Measurements from ENCODE around the gene PRSS8.
"Not testable (repeated sequence)": the region's sequence is repeated elsewhere in the genome, so short reads cannot be mapped to it uniquely, and the experiment has no call there.

DNA sequence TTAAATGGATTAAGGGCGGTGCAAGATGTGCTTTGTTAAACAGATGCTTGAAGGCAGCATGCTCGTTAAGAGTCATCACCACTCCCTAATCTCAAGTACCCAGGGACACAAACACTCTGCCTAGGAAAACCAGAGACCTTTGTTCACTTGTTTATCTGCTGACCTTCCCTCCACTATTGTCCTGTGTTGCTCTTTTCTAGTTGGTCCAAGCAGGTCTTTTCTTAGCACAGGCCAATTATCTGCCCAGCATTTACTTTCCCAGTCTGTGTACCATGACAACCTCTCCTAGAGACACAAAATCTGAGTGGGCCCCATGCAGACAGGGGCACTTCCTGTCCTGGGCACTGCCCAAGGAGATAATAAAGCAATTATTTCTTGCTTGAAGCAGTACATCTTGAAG, 34.5 kb upstream of the PRSS8 start:
- TF ChIP-seq EZH2 (IDR thresholded peaks at IDR 0.05; ENCODE audit: low read length, missing control alignments) = not testable (repeated sequence)
- TF ChIP-seq, protein P1, sequence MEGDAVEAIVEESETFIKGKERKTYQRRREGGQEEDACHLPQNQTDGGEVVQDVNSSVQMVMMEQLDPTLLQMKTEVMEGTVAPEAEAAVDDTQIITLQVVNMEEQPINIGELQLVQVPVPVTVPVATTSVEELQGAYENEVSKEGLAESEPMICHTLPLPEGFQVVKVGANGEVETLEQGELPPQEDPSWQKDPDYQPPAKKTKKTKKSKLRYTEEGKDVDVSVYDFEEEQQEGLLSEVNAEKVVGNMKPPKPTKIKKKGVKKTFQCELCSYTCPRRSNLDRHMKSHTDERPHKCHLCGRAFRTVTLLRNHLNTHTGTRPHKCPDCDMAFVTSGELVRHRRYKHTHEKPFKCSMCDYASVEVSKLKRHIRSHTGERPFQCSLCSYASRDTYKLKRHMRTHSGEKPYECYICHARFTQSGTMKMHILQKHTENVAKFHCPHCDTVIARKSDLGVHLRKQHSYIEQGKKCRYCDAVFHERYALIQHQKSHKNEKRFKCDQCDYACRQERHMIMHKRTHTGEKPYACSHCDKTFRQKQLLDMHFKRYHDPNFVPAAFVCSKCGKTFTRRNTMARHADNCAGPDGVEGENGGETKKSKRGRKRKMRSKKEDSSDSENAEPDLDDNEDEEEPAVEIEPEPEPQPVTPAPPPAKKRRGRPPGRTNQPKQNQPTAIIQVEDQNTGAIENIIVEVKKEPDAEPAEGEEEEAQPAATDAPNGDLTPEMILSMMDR (conservative IDR thresholded peaks at IDR 0.05 in 1 of 2, IDR thresholded peaks at IDR 0.05 in 1 of 2; ENCODE audit: low read depth in 1 of 2, low read length in 2 of 2) = not testable (repeated sequence)

All from fibroblast of lung (primary cell).